Loucy (cell line): ENCODE data around the gene BRPF3.

Source experiments
- H2AFZ ChIP-seq: fragments of 200-600 bp; sonication (generic); 2 replicates; pipeline ENCODE4 v1.6.0; 2016; ENCODE audit warnings: antibody characterized with exemption, mild to moderate bottlenecking, low read length, moderate library complexity
- H3F3A ChIP-seq: fragments of 200-600 bp; 2 replicates; pipeline ENCODE4 v1.6.0; 2016; ENCODE audit warnings: antibody characterized with exemption, low read depth, mild to moderate bottlenecking
- H3K27me3 ChIP-seq: fragments of 200-600 bp; sonication (generic); 2 replicates; pipeline ENCODE4 v1.6.1; 2014; ENCODE audit warnings: low read length, mild to moderate bottlenecking; ENCODE audit not compliant: insufficient read depth, poor library complexity, severe bottlenecking
- H3K36me3 ChIP-seq: fragments of 200-600 bp; sonication (generic); 2 replicates; pipeline ENCODE4 v1.6.1; 2016; ENCODE audit warnings: low read length; ENCODE audit not compliant: insufficient read depth
- H3K4me1 ChIP-seq: fragments of 200-600 bp; sonication (generic); 2 replicates; pipeline ENCODE4 v1.5.1; 2014; ENCODE audit warnings: low read length, mild to moderate bottlenecking; ENCODE audit not compliant: insufficient read depth, poor library complexity, severe bottlenecking
- H3K4me2 ChIP-seq: fragments of 200-600 bp; sonication (generic); 2 replicates; pipeline ENCODE4 v1.6.0; 2014; ENCODE audit warnings: antibody characterized with exemption, low read length, low read depth, mild to moderate bottlenecking; ENCODE audit not compliant: poor library complexity, severe bottlenecking
- H3K4me3 ChIP-seq: fragments of 200-600 bp; sonication (generic); 2 replicates; pipeline ENCODE4 v1.5.1; 2014; ENCODE audit warnings: low read length, mild to moderate bottlenecking, mixed read lengths; ENCODE audit not compliant: poor library complexity, severe bottlenecking
- H3K79me2 ChIP-seq: fragments of 200-600 bp; sonication (generic); 2 replicates; pipeline ENCODE4 v1.6.1; 2014; ENCODE audit warnings: low read length; ENCODE audit not compliant: insufficient read depth
- H3K9ac ChIP-seq: fragments of 200-600 bp; sonication (generic); 2 replicates; pipeline ENCODE4 v1.6.0; 2014; ENCODE audit warnings: mild to moderate bottlenecking, low read depth, low read length, moderate library complexity; ENCODE audit not compliant: poor library complexity, severe bottlenecking
- H3K9me2 ChIP-seq: fragments of 200-600 bp; sonication (generic); replicated peaks from 2 replicates; pipeline ENCODE4 v1.6.1; 2016; ENCODE audit warnings: low read depth, low read length, mixed read lengths
- H3K9me3 ChIP-seq: fragments of 200-600 bp; sonication (generic); 2 replicates; pipeline ENCODE4 v1.6.1; 2014; ENCODE audit warnings: mild to moderate bottlenecking, antibody characterized with exemption, low read length, low read depth; ENCODE audit not compliant: insufficient read depth
- H4K20me1 ChIP-seq: fragments of 200-600 bp; sonication (generic); 2 replicates; pipeline ENCODE4 v1.6.0; 2014; ENCODE audit warnings: antibody characterized with exemption, low read length, mild to moderate bottlenecking; ENCODE audit not compliant: insufficient read depth, poor library complexity, severe bottlenecking
- EZH2phosphoT487 ChIP-seq: fragments of 200-600 bp; IDR thresholded peaks from 2 replicates; pipeline ENCODE4 v1.6.1; 2018; ENCODE audit warnings: antibody characterized with exemption, mild to moderate bottlenecking, moderate library complexity, borderline replicate concordance
- TF ChIP-seq, protein P1 (sequence below): fragments of 200-600 bp; sonication (generic); conservative IDR thresholded peaks from 2 replicates; pipeline ENCODE4 v1.5.1; 2014; ENCODE audit warnings: mild to moderate bottlenecking, antibody characterized with exemption, low read length

BRPF3 gene

DNA sequence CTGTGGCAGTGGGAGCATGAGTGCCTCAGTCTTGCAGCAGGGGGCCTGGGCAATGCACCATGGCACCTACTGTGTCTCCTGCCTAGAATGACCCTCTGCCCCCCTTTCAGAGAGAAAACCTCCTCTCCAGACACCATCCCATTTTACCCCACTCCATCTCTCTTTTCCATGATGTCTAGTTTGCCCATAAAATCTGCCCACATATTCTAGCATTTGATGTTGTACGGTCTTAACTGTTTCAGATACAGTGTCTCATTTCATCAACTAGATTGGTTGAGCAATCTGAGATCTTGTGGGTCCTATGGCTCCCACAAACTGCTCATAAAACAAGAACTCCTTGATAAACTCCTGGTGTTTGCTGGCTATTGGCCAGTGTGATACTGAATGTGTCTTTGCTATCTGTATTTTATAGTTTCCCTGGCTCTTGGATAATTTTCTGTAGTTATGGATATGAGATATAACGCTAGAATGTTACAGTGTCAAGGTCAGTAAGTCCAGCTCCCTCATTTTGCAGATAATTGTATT, 81.5 kb downstream of the BRPF3 start:
- Histone ChIP-seq H3K9ac (no peak overlapping the region), H3K4me3 (no peak overlapping the region), H2AFZ (no peak overlapping the region), H3F3A (no peaks in the 10 kb centered on the region), H4K20me1 (no peaks in the 10 kb centered on the region), H3K27me3 (no peaks in the 10 kb centered on the region), H3K79me2 (no peaks in the 10 kb centered on the region), H3K36me3 (no peaks in the 10 kb centered on the region), H3K9me2 (no peaks in the 10 kb centered on the region), H3K4me2 (no peak overlapping the region), H3K4me1 (no peaks in the 10 kb centered on the region), H3K9me3 (no peaks in the 10 kb centered on the region)
- no peak for TF ChIP-seq EZH2phosphoT487
- TF ChIP-seq, protein P1, sequence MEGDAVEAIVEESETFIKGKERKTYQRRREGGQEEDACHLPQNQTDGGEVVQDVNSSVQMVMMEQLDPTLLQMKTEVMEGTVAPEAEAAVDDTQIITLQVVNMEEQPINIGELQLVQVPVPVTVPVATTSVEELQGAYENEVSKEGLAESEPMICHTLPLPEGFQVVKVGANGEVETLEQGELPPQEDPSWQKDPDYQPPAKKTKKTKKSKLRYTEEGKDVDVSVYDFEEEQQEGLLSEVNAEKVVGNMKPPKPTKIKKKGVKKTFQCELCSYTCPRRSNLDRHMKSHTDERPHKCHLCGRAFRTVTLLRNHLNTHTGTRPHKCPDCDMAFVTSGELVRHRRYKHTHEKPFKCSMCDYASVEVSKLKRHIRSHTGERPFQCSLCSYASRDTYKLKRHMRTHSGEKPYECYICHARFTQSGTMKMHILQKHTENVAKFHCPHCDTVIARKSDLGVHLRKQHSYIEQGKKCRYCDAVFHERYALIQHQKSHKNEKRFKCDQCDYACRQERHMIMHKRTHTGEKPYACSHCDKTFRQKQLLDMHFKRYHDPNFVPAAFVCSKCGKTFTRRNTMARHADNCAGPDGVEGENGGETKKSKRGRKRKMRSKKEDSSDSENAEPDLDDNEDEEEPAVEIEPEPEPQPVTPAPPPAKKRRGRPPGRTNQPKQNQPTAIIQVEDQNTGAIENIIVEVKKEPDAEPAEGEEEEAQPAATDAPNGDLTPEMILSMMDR: no peak

GRCh38 chr6:36280467-36280866, 83.9 kb downstream of the BRPF3 start:
- TF ChIP-seq, protein P1: no peak
- TF ChIP-seq EZH2phosphoT487: no peak

GRCh38 chr6:36280983-36281382, 84.4 kb downstream of the BRPF3 start:
- no peaks in the 10 kb centered on the region for H3K4me1 ChIP-seq
- TF ChIP-seq, protein P1: no peak
- TF ChIP-seq EZH2phosphoT487: no peak
- no peaks in the 10 kb centered on the region for H3K9me2 ChIP-seq
- no peaks in the 10 kb centered on the region for H3K27me3 ChIP-seq
- no peaks in the 10 kb centered on the region for H3K79me2 ChIP-seq
- H3K4me2 ChIP-seq: no peak overlapping the region
- no peaks in the 10 kb centered on the region for H3K9me3 ChIP-seq
- H3K9ac ChIP-seq: no peak overlapping the region
- no peak overlapping the region for H2AFZ ChIP-seq
- H3F3A ChIP-seq: no peaks in the 10 kb centered on the region
- H4K20me1 ChIP-seq: no peaks in the 10 kb centered on the region
- no peaks in the 10 kb centered on the region for H3K36me3 ChIP-seq
- no peak overlapping the region for H3K4me3 ChIP-seq

More at GRCh38 chr6:36280467-36280866, 83.9 kb downstream of the BRPF3 start:
- Histone ChIP-seq H4K20me1 (no peaks in the 10 kb centered on the region), H3K27me3 (no peaks in the 10 kb centered on the region), H2AFZ (no peak overlapping the region), H3K4me2 (no peak overlapping the region), H3K36me3 (no peaks in the 10 kb centered on the region), H3K9me3 (no peaks in the 10 kb centered on the region), H3K4me1 (no peaks in the 10 kb centered on the region), H3K9me2 (no peaks in the 10 kb centered on the region), H3K79me2 (no peaks in the 10 kb centered on the region), H3F3A (no peaks in the 10 kb centered on the region), H3K4me3 (no peak overlapping the region), H3K9ac (no peak overlapping the region)
